Right lobe of liver (tissue), 6 donors: ENCODE results near the gene ZFP57. TPM values are rescaled to one million over a fixed set of nuclear protein-coding genes. Genes with fewer than 3 reads are reported as not detected.

Experiments
- ATAC-seq, 4 donors: fragments of 200-7000 bp; cut with Tn5 transposase; one replicate each; pipeline ENCODE4 v1.9.1; 2020; ENCODE audit warnings: mild to moderate bottlenecking in 4 of 4, moderate library complexity in 4 of 4
- DNase-seq, 3 donors: peaks; one replicate each; pipeline ENCODE4 v3.0.0-alpha.2; 2020
- H3K27ac ChIP-seq, 3 donors: fragments of 200-600 bp; one replicate each; pipeline ENCODE4 v1.8.0; 2022
- H3K27me3 ChIP-seq, 2 donors: fragments of 200-600 bp; one replicate each; pipeline ENCODE4 v1.8.0; 2022
- H3K36me3 ChIP-seq, 4 donors: fragments of 200-600 bp; sonication (generic) in 1 of 4; one replicate each; pipeline versions ENCODE4 v1.5.1 to v1.8.0; 2017 to 2022; ENCODE audit warnings: control low read depth in 1 of 4
- H3K4me1 ChIP-seq, 4 donors: fragments of 200-600 bp; sonication (generic) in 1 of 4; one replicate each; pipeline versions ENCODE4 v1.5.1 to v1.8.0; 2017 to 2022; ENCODE audit warnings: control low read depth in 1 of 4
- H3K4me3 ChIP-seq, 3 donors: fragments of 200-600 bp; one replicate each; pipeline ENCODE4 v1.8.0; 2022
- H3K9me3 ChIP-seq, 4 donors: fragments of 200-600 bp; sonication (generic) in 1 of 4; one replicate each; pipeline versions ENCODE4 v1.5.1 to v1.8.0; 2017 to 2022; ENCODE audit warnings: control low read depth in 1 of 4
- CTCF ChIP-seq, 4 donors: fragments of 200-600 bp in 3 of 4; fragments of 450-650 bp in 1 of 4; IDR thresholded peaks; one replicate each; pipeline versions ENCODE4 v1.5.1 to v1.8.0; 2016 to 2022; ENCODE audit warnings: antibody characterized with exemption in 4 of 4, mild to moderate bottlenecking in 2 of 4
- POLR2A ChIP-seq: fragments of 450-650 bp; IDR thresholded peaks from one replicate; pipeline ENCODE4 v1.6.1; 2017; ENCODE audit warnings: antibody characterized with exemption, mild to moderate bottlenecking
- WGBS: methylation state at CpG from one replicate; pipeline ENCODE4 v1.1.6; 2018; ENCODE audit warnings: low coverage, low lambda C conversion rate; ENCODE audit not compliant: insufficient coverage; ENCODE audit errors: missing lambda C conversion rate; 5-methylcytosine and 5-hydroxymethylcytosine counted together
- intact Hi-C, 2 donors: fragments of 100-400 bp; cut with DNase I; formaldehyde crosslinking; loops; one replicate each; pipeline versions ENCODE4 v1.11.2 to v1.14.1; 2022
- total RNA-seq, 6 experiments: library from RNA; depleted of rRNA in 2 of 6; stranded (reverse); fragments of >200 nt in 2 of 6; fragmentation: NEBNext Ultra II Directional in 3 of 6; extraction: Animal tissue kit (Norgen Biotek cat#: 25700) in 3 of 6; gene quantifications; one replicate each; pipeline versions ENCODE4 v1.1.0 to v1.2.4, GENCODE V29; 2016 to 2023
- donor health status: DM: no; HTN: yes; CAD: no.
- donor health status: DM: no; HTN: no; CAD: no.
- donor health status: DM: no; HTN: no; CAD: no.
- donor health status: DM: no; HTN: yes; CAD: no.
- donor health status: DM: no; HTN: yes; CAD: no.

Gene ZFP57
- total RNA-seq, 6 experiments from 2014 or later, result 0.11 to 0.31 TPM; not detected in 4

- no peak overlapping the region for H3K27ac ChIP-seq
- no peak overlapping the region for H3K4me3 ChIP-seq
- WGBS, result 83% methylated on average over 3 of the region's 3 CpGs
- no peak for DNase-seq
- TF ChIP-seq POLR2A (no peak), CTCF (IDR thresholded peaks at IDR 0.05) (no peak)
- intact Hi-C loops, result no loop called here
- no peaks in the 10 kb centered on the region for H3K9me3 ChIP-seq
- no peak for ATAC-seq
- H3K4me1 ChIP-seq, result peaks cover 0 to 5% (median 0%) of the 10 kb centered on the region in 4 donors
- no peaks in the 10 kb centered on the region for H3K36me3 ChIP-seq
- no peaks in the 10 kb centered on the region for H3K27me3 ChIP-seq
Measured at GRCh38 chr6:29728173-29728874, 47.4 kb upstream of the ZFP57 start.

DNA sequence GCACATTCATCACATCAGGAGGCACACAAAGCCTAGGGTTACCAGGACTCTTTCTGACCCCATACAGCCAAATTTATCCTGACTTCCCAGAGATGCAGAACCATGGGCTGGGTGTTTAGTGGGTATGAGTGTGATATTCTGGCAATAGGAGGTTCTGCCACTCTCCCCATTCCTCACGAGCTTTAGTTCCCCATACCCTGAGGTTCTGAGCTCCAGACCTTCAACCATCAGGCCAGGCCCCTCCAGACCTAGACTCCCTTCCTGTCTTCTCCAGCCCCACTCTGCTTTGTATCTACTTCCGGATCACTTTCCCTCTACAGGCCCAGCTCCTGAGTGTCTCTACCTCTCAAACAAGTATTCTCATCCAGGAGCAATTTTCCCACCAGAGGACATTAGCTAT is 46.7 kb upstream of the ZFP57 start:
- TF ChIP-seq CTCF (IDR thresholded peaks at IDR 0.05) (no peak), POLR2A (no peak)
- H3K4me1 ChIP-seq, result peaks cover 0 to 6% (median 0%) of the 10 kb centered on the region in 4 donors

GRCh38 chr6:29726571-29727194 is 45.7 kb upstream of the ZFP57 start:
- TF ChIP-seq POLR2A (no peak), CTCF (IDR thresholded peaks at IDR 0.05) (no peak)
- Histone ChIP-seq H3K27me3 (no peaks in the 10 kb centered on the region), H3K9me3 (no peaks in the 10 kb centered on the region), H3K4me3 (no peak overlapping the region), H3K36me3 (no peaks in the 10 kb centered on the region), H3K4me1 (peaks cover 0 to 6% (median 0%) of the 10 kb centered on the region in 4 donors), H3K27ac (no peak overlapping the region)
- DNase-seq (no peak), ATAC-seq (no peak)
- WGBS, result 96% methylated on average over 8 of the region's 9 CpGs
- intact Hi-C loops, result no loop called here

More for the DNA sequence above, 46.7 kb upstream of the ZFP57 start:
- intact Hi-C loops, result no loop called here
- DNase-seq, result no peak
- H3K27me3 ChIP-seq, result no peaks in the 10 kb centered on the region
- H3K27ac ChIP-seq, result no peak overlapping the region
- WGBS, result 33% methylated on average over 1 of the region's 2 CpGs
- no peaks in the 10 kb centered on the region for H3K9me3 ChIP-seq
- ATAC-seq, result no peak
- no peak overlapping the region for H3K4me3 ChIP-seq
- no peaks in the 10 kb centered on the region for H3K36me3 ChIP-seq

DNA sequence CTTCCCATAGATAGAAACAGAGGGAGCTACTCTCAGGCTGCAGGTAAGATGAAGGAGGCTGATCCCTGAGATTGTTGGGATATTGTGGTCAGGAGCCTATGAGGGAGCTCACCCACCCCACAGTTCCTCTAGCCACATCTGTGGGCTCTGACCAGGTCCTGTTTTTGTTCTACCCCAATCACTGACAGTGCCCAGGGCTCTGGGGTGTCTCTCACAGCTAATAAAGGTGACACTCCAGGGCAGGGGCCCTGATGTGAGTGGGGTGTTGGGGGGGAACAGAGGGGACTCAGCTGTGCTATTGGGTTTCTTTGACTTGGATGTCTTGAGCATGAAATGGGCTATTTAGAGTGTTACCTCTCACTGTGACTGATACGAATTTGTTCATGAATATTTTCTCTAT is 45.0 kb upstream of the ZFP57 start:
- WGBS, result 71% methylated on average over 1 of the region's 1 CpG
- Histone ChIP-seq H3K4me1 (peaks cover 0 to 6% (median 0%) of the 10 kb centered on the region in 4 donors), H3K4me3 (no peak overlapping the region), H3K27me3 (no peaks in the 10 kb centered on the region), H3K27ac (no peak overlapping the region), H3K36me3 (no peaks in the 10 kb centered on the region), H3K9me3 (no peaks in the 10 kb centered on the region)
- DNase-seq, result no peak
- ATAC-seq, result no peak
- intact Hi-C loops, result no loop called here
- no peak for TF ChIP-seq POLR2A
- no peak for TF ChIP-seq CTCF (IDR thresholded peaks at IDR 0.05)
